COR-L47 (cell line): Measurements from ENCODE around the gene ASB16.
A peak's percentile ranks its signal among the peaks of the same experiment; 100 is the strongest.

ENCODE experiments used
- DNase-seq: peaks from one replicate; lab custom pipeline; 2025; lab: John Stamatoyannopoulos, UW

The ASB16 gene

DNA sequence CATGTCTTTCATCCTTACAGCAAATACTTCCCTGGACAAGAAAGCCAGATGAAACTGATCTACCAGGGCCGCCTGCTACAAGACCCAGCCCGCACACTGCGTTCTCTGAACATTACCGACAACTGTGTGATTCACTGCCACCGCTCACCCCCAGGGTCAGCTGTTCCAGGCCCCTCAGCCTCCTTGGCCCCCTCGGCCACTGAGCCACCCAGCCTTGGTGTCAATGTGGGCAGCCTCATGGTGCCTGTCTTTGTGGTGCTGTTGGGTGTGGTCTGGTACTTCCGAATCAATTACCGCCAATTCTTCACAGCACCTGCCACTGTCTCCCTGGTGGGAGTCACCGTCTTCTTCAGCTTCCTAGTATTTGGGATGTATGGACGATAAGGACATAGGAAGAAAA, 20.0 kb downstream of the ASB16 start:
- DNase-seq = no peak

DNA sequence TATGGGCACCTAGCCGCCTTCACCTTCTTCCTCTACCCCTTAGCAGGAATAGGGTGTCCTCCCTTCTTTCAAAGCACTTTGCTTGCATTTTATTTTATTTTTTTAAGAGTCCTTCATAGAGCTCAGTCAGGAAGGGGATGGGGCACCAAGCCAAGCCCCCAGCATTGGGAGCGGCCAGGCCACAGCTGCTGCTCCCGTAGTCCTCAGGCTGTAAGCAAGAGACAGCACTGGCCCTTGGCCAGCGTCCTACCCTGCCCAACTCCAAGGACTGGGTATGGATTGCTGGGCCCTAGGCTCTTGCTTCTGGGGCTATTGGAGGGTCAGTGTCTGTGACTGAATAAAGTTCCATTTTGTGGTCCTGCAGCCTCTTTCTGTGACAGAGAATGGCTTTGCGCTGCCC, 20.9 kb downstream of the ASB16 start:
- no peak for DNase-seq

DNA sequence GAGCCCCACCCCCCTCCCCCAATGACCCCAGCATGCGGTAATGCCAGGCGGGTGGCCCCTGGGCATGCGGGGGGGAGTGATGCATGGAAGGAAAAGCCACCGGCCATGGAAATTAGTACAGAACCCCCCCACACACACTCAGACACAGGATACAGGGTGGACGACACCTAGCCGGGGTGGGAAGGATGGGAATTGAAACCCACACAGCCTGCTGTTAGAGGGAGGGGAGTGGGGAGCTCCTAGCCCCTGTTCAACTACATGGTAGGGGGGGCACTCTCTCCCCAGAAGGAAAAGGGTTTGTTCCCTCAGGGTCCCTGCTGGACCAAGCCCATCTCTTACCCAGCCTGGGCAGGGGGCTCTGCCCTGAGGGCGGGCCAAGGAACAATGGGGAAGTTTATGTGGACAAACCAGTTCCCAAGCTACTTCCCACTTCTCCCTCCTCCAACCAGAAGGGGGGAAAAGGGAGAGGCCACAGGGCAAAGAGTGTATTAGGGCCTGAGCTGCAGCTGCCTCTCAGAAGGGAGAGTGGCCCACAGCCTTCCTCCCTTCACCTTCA, 21.5 kb downstream of the ASB16 start:
- no peak for DNase-seq

DNA sequence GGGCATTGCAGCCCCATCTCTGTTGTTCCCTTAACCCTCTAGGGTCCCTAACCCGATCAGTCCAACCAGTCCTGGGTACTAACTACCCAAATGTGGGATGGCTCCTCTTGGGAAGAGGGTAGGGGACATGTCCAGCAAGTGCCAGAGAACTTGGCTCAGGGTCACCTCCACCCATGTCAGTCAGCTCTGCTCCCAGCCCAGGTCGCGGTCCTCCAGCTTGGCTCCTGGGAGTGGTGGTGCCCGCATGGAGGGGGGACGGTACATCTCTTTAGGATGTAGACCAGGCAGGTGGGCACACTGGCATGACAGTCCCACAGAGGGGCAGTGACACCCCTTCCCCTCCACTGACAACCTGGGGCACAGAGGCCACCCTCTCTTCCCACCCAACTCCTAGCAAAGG, 22.2 kb downstream of the ASB16 start:
- no peak for DNase-seq

DNA sequence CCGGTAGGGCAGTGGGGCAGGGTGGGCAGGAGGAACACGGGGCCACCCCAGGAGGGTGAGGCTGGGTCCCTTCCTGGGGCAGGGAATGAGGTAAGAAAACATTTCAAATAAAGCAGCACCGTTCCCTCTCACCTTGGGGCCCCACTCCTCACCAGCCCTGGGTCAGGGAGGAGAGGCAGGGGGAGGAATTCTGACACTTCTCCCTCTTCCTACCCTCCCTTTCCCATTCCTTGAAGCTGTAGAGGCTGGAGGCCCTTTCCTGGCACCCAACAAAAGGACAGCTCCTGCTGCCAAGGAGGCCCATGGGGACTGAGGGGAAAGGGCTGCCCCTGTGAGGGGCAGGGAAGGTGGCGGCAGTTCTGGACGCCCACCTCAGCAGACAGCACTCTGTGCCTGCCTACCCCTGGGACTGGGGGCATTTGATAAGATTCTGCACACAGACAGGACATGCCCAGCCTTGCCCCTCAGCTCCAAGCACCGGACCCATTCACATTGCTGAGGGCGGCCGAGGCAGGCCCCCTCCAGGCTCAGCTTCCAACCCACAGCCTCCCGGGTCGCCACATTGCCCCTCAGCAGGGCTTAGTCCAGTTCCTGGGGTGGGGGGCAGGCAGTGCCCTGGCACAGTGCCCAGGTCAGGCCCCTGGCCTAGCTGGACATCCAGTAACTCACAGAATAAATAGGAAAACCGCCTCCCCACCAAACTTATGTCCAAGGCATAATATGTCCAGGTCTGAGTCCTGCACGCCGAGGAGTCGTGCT, 23.0 kb downstream of the ASB16 start:
- no peak for DNase-seq

DNA sequence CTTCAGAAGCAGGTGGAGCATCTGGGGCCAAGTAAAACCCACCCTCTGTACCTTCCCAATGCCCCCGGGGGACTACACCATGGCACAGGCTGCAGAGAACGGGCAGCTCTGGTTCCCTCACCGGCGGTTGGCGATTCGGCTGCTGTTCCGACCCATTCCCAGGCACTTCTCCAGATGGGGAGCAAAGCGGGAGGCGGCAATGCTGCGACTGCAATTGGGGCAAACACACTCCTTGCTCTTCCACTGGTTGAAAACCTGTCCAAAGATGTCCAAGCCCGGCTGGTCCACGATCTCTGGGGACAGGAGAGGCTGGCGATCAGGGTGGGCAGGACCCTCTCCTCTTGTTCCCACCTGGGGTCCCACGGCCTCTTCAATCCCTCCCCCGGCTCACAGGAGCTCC, 26.6 kb downstream of the ASB16 start:
- no peak for DNase-seq

DNA sequence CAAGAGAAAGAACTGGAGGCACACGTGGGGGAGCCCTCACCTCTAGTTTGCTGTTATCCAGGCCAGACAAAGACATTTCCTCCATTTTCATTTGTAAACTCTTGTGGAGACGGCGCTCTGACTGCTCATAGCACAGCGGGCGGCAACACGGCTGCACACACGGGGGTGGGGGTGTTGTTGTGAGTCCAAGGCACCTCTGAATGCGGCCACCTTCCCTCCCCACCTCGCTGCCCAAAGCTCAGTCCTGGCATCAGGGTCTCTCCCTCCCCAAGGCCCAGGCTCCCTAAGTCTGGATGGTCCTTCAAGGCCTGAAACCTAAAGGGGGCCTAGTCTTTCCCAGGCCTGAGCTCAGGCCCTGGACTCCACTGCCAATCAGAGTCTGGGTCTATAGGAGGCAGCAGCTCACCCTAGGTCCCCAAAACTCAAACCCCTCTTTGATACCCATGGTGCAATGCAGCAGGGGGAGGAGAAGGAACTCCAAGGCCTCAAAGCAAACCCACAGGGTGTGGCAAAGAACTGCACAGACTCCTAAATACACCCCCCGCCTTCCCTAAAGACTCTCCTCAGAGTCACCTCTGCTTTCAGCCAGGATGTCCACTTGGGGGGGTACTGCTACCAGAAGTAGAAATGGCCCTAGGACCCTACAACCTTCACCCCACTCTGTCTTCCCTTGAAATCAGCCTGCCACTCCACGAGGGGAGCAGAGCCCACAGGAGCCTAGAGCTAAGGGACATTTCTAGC, 27.6 kb downstream of the ASB16 start:
- peak; percentile 22 for DNase-seq

DNA sequence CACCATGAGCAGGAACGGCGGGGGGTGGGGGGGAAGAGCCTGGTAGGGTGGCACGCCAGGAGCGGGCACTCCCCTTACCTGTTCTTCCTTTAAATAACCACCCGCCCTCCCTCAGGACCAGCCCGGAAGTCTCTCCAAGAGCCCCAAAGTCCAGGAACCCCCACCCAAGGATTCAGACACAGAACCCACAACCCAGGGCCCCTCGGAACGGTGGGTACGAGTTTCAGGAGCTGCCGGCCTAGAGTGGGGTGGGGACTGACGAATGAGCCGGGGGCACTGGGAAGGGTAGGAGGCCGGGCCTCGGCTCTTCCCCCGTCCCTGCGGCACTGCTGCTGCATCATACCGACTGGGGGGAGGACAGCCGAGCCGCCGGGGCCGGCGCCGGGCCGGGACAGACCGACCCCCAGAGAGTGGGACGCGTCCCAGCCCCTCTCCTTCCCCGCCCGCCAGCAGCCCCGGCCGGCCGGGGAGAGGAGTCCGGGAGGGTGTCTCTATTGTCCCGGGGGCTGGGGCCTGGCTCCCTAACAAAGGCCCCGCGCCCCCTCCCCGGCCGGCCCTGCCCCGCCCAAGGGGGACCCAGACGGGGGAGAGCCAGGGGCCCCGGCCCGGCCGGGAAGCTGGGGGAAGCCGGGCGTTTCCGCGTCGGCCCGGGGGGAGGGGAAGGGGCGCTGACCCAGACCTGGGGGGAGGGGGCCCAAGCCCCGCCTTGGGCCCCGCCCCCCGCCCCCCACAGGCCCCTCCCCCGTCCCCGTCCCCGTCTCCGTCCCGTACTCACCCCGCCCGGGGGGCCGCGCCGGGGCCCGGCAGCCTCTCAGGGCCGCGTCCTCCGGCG, 28.4 kb downstream of the ASB16 start:
- DNase-seq = no peak

DNA sequence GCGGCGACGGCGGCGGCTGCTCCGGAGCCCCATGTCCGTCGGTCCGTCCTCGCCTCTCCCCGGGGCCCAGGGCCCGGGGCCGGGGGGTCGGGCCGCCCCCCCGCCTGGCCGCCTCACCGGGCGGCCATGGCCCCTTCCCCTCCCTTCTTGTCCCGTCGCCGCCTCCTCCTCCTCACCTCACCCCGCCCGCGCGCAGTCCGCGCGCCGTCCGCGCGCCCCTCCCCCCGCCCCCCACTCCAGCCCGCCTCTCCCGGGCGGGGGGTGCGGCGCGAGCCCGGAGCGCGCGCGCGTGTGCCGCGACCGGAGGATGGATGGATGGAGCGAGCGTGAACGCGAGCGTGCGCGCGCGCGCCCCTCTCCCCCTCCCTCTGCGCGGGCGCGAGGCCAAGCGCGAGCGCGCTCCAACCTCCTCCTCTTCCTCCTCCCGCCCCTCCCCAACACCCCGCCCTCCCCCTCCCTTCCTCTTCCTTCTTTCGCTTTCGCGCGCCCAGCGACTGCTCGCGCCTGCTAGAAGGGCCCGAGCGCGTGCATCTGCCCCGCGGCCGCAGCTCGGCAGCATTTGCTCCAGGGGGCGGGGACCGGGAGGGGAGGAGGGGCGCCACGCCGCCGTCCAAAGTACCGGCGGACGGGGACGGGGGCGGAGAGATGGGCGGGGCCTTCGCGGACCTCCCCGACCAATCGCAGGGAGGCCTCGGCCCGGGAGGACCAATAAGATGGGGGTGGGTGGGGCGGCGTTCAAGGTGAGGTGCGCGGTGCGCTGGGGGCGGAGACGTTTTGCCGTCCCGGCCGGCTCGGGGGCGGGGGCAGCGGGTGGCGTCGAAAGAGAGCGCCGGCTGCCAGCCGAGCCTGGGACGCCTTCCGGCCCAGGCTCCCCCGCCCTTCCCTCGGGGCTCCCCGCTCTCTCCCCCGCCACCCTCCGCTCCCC, 29.3 kb downstream of the ASB16 start, which contains the start of gene ATXN7L3:
ATXN7L3 (minus strand) TSS at position 332 of the 925 bp plus-strand sequence. CDS start 1,814 bp downstream, outside the sequence.
- peak; percentile 98 for DNase-seq

DNA sequence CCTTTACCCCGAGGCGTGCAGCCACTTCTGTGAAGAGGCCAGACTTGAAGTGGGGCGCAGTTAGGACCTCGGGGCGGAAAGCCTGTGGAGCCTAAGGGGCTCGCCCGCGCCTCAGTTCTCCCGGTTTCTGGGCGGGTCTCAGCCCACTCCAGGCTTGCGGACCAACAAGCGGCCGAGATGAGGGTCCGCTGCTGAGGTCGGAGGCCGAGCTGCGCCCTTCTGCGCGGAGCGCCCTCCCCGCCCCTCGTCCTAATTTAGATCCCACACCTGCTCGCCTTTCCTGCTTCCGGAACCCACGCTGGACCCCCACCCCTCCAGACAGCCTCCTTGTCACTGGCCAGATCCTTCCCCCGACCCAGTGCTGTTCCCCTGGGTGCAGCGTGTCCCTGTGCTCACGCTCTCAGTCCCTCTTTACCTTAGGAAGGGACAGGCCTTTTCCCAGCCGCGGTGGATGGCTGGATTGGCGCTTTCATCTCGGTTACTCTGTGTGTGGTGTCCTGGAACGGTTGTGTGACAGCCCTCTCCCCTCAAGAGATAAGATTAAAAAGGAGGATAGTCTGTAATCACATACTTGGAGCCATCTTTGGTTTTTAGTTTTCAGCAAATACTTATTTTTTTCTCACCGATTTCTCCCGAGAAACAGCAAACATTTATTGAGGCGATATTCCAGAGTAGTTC, 30.1 kb downstream of the ASB16 start:
- no peak for DNase-seq

DNA sequence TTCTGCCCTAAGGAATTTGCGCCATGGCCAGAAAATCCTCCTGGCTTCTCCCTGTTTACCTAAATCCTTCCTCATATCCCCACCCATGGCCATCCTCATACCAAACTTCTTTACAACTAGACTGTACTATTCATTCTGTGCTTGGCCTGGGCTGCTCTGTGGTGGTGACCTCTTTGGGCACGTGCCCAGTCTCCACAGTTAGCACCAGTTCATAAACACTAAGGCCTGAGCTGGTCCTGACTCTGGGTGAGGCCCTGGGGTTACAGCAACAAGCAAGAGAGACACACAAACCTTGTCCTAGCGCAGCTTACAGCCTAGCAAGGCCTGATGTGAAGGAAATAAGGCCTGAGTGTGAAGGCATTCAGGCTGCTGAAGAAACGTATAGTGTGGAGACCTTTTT, 32.3 kb downstream of the ASB16 start:
- DNase-seq = no peak

DNA sequence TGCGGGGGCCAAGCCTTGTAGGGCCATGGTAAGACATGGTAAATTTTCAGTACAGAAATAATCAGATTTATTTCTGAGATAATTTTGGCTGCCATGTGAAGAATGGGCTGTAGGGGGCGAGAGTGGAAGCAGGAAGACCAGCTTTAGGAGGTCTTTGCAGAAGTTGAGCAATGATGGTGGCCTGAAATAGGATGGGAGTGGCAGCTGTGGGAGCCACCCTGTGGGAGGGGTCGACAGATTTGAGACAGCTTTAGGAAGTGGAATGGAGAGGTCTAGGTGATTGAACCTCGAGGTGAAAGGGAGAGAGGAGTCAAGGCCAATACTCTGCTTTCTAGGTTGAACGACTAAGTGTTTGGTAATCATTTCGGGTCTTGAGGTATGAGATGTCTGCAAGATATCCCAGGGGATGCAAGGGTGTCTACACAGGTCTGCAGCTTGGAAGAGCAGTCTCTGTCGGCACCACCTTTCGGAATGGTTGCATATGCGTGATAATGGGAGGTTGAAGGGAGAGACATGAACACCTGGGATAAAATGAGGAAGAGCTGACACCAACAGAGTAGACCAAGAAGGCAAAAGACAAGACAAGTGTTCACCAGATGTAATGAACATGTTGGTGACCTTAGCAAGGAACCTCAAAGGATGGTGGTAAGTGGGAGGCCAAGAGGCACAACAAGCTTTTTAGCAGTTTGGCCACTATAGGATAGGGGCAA, 33.4 kb downstream of the ASB16 start:
- DNase-seq = peak; percentile 37

DNA sequence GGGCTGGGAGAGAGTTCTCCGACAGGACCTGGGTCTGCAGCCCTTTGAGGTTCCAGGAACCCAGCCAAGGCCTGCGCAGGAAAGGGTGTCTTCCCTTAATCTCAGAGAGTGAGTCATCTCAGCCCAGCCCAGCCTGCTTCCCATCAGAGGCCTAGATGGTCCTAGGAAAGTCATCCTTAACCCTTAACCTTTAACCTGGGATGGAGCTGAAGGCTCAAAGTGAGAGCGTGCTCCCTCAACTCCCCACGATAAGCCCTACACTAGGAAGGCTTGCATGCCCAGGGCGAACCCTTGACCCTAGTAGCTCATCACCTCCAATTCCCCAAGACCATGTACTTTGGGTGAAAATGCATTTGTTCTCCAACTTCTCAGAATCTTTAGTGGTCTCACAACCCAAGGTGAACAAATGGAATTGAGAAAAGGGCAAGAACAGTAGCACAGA, 34.0 kb downstream of the ASB16 start:
- no peak for DNase-seq

DNA sequence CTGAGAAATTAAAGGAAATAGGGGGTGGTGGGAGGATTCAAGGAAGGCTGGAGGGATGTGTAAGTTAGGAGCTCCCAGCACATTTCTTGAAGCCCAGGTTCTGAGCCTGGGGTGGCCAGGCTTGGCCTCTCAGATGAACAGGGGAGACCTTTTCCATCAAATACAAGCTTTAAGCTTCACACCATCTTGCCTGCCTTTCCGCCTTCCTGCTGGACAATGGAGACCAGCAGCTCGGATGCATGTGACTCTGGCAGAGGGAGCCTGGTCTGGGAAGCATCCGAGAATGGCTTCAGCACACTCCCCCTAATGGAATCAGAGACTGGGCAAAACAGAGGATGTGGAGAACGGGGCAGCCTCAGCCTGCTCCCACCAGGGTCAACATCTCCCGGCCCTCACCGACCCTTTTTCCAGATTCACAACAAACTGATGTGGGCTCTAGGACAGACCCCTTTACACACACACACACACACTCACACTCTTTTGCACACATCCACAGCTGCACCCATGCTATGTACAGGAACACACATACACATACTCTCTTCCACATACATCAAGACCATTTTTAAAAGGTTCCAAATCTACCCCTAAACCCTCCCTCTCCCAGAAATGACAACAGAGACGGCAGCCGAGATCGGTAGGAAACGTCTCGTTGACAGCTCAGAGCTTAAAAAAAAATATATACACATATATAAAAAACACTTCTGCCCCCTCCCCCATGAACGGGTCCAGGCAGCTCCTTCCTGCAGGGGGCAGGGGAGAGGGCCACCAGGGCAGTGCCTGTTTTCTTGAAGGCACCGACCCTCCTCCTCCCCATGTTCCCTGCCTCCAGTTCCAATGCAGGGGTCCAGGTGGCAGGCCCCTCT, 35.7 kb downstream of the ASB16 start:
- DNase-seq = no peak

DNA sequence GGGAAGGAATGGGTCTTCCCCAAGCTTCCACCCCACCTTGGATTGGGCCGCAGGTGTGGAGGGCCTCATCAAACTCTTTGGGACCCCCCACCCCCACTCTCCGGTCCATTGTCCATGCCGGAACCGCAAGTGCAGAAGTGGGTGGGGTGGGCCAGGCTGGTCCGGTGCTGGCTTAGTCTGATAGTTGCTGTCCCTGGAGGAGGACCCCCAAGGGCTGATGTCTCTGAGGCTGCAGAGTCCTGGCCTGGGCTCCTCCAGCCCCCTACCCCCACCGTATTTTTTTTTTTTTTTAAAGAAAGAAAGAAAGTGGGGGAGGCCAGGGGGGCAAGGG, 36.3 kb downstream of the ASB16 start:
- DNase-seq = no peak

DNA sequence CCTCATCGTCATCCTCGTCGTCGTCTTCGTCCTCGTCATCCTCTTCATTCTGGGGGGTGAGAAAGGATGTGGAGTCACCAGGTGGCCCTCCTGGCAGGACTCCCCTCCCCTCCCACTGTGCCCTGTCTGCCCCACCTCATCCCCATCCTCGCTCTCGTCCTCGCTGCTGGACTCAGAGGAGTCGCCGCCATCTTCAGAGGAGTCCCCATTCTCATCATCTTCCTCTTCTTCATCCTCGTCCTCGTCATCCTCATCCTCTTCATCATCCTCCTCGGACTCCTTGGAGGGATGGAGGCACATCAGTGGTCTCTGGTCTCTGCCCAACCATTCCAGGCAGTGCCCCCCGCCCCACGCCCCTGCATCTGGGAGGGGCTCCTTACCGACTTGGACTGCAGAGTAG, 36.8 kb downstream of the ASB16 start:
- no peak for DNase-seq

DNA sequence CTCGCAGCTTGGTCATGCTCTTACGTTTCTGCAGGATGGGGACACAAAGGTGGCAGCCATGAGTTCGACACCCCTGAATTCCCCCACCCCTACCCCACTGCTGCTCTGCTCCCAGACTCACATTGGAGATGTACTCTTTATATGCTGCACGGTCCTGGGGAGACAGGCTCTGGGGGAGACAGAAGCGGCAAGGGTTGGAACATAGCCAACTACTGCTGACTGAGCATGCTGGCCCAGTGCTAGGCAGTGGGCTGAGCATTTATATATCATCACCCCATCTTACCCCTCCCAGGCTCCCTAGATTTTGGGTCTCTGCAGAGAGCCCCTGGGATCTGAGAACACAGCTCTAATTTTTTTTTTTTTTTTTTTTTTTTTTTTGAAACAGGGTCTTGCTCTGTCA, 37.2 kb downstream of the ASB16 start:
- DNase-seq = no peak

DNA sequence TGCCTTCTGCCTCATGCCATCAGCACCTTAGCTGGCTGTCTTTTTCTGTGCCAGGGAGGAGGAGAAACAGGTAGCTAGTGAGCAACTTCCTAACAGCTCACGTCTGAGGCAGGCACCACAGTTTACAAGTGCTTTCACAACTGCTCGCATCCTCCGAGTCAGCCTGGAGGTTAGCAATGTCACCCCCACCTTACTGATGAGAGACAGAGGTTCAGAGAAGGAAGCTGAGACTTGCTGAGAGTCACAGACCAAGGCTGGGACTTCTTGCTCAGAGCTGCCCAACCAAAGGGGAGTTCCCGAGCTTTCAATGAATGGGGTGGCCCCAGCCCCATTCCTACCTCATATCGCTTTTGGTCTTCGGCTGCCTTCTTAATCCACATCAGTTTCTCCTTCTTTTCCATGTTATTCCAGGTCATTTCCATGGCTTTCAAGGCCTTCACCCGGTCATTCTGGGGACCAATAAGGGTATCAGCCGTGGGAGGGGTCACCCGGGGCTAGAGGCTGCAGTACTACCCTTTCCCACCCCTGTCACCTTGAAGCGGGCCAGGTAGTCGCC, 39.4 kb downstream of the ASB16 start:
- DNase-seq = no peak
